Neural progenitor cell (in vitro differentiated cells): ENCODE results near the gene PSMD9. TPM values are rescaled to one million over a fixed set of nuclear protein-coding genes. Genes with fewer than 3 reads are reported as not detected.
"Not testable (repeated sequence)": the region's sequence is repeated elsewhere in the genome, so short reads cannot be mapped to it uniquely, and the experiment has no call there.

Experiments
- DNase-seq: peaks from one replicate; pipeline ENCODE4 v3.0.0-alpha.2; 2016; ENCODE audit warnings: low spot score
- H2AFZ ChIP-seq: fragments of 200-600 bp; sonication (generic); replicated peaks from 2 replicates; pipeline ENCODE4 v1.6.1; 2016; ENCODE audit warnings: antibody characterized with exemption
- H3F3A ChIP-seq: fragments of 200-600 bp; sonication (generic); 2 replicates; pipeline ENCODE4 v1.6.1; 2016; ENCODE audit warnings: antibody characterized with exemption, low read depth
- H3K27ac ChIP-seq: fragments of 200-600 bp; sonication (generic); 2 replicates; pipeline ENCODE4 v1.5.1; 2016; ENCODE audit warnings: mild to moderate bottlenecking
- H3K27me3 ChIP-seq: fragments of 200-600 bp; sonication (generic); 2 replicates; pipeline ENCODE4 v1.6.1; 2016; ENCODE audit warnings: mild to moderate bottlenecking, moderate library complexity
- H3K36me3 ChIP-seq: fragments of 200-600 bp; sonication (generic); 2 replicates; pipeline ENCODE4 v1.5.1; 2016
- H3K4me1 ChIP-seq: fragments of 200-600 bp; sonication (generic); 2 replicates; pipeline ENCODE4 v1.6.1; 2016; ENCODE audit warnings: mixed run types
- H3K4me2 ChIP-seq: fragments of 200-600 bp; sonication (generic); 2 replicates; pipeline ENCODE4 v1.6.1; 2016
- H3K4me3 ChIP-seq: fragments of 200-600 bp; sonication (generic); 2 replicates; pipeline ENCODE4 v1.5.1; 2016
- H3K79me2 ChIP-seq: fragments of 200-600 bp; sonication (generic); 2 replicates; pipeline ENCODE4 v1.6.1; 2016; ENCODE audit warnings: low read depth
- H3K9ac ChIP-seq: fragments of 200-600 bp; sonication (generic); 2 replicates; pipeline ENCODE4 v1.6.1; 2016
- H3K9me3 ChIP-seq: fragments of 200-600 bp; sonication (generic); 2 replicates; pipeline ENCODE4 v1.5.1; 2016; ENCODE audit warnings: low read depth
- H4K20me1 ChIP-seq: fragments of 200-600 bp; sonication (generic); 2 replicates; pipeline ENCODE4 v1.6.1; 2016; ENCODE audit warnings: low read depth
- H3K27ac Mint-ChIP-seq: 3 replicates; pipeline ENCODE4 v1.8.0; 2021; ENCODE audit warnings: mixed read lengths
- H3K27me3 Mint-ChIP-seq: 2 replicates; pipeline ENCODE4 v1.8.0; 2022; ENCODE audit warnings: low read depth, mild to moderate bottlenecking, inconsistent platforms, moderate library complexity, mixed read lengths; ENCODE audit not compliant: insufficient read depth
- H3K36me3 Mint-ChIP-seq: 3 replicates; pipeline ENCODE4 v1.8.0; 2021; ENCODE audit warnings: mixed read lengths
- H3K4me1 Mint-ChIP-seq: 3 replicates; pipeline ENCODE4 v1.8.0; 2021; ENCODE audit warnings: mixed read lengths
- H3K4me3 Mint-ChIP-seq: 3 replicates; pipeline ENCODE4 v1.8.0; 2021; ENCODE audit warnings: mild to moderate bottlenecking, moderate library complexity, mixed read lengths
- H3K9me3 Mint-ChIP-seq: 3 replicates; pipeline ENCODE4 v1.8.0; 2020; ENCODE audit warnings: mixed read lengths
- EZH2 ChIP-seq: fragments of 200-600 bp; sonication (generic); IDR thresholded peaks from 2 replicates; pipeline ENCODE4 v1.6.1; 2017; ENCODE audit warnings: antibody characterized with exemption, mild to moderate bottlenecking, moderate library complexity
- EZH2phosphoT487 ChIP-seq: fragments of 200-600 bp; sonication (generic); IDR thresholded peaks from 2 replicates; pipeline ENCODE4 v1.6.1; 2017; ENCODE audit warnings: antibody characterized with exemption
- total RNA-seq: library from RNA; depleted of rRNA; stranded (reverse); fragments of >200 nt; gene quantifications from 2 replicates; pipeline ENCODE4 v1.2.3, GENCODE V29; 2015; ENCODE audit warnings: low replicate concordance
- TF ChIP-seq, protein P1 (sequence below): fragments of 200-600 bp; sonication (generic); IDR thresholded peaks from 2 replicates; pipeline ENCODE4 v1.5.1; 2017; ENCODE audit warnings: antibody characterized with exemption, mild to moderate bottlenecking

The PSMD9 gene
- total RNA-seq, 1 donor from 2014 or later = 60.9 TPM

DNA sequence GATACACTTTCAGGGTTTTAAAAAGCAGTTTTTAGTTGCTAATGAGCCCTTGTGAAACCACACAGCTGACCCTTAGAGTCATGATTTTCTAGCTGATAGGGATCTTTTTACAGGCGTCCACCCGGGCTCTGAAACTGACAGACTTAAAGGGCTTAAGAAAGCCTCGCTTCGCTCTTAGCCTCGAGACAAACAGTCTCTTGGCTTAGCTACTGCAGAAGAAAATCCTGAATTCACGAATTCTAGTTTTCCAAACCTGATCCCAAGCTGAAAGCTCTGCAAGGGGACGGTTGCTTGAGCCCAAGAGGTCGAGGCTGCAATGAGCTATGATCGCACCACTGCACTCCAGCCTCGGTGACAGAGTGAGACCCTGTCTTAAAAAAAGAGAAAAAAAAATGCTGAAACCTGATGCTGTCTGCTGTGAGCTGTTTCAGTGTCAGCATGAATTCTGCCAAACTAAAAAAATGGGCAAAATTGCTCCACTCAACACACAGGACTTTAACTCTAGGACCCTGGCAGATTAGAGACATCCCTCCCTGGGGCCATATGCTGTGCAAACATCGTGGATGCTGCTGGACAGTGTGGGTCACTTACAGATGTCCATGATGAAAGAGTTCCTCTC, 26.8 kb upstream of the PSMD9 start:
- Histone ChIP-seq H3K9ac (no peak overlapping the region), H2AFZ (peak overlapping the region; percentile 61), H3K27ac (peak overlapping the region; percentile 34), H3K4me1 (peaks cover 11% of the 10 kb centered on the region), H3F3A (peaks cover 9% of the 10 kb centered on the region), H3K4me3 (no peak overlapping the region), H3K79me2 (no peaks in the 10 kb centered on the region), H3K36me3 (no peaks in the 10 kb centered on the region), H3K27me3 (no peaks in the 10 kb centered on the region), H4K20me1 (no peaks in the 10 kb centered on the region), H3K9me3 (no peaks in the 10 kb centered on the region), H3K4me2 (peak overlapping the region; percentile 45)
- no peaks in the 10 kb centered on the region for H3K36me3 Mint-ChIP-seq
- TF ChIP-seq EZH2phosphoT487 = no peak
- TF ChIP-seq, protein P1, sequence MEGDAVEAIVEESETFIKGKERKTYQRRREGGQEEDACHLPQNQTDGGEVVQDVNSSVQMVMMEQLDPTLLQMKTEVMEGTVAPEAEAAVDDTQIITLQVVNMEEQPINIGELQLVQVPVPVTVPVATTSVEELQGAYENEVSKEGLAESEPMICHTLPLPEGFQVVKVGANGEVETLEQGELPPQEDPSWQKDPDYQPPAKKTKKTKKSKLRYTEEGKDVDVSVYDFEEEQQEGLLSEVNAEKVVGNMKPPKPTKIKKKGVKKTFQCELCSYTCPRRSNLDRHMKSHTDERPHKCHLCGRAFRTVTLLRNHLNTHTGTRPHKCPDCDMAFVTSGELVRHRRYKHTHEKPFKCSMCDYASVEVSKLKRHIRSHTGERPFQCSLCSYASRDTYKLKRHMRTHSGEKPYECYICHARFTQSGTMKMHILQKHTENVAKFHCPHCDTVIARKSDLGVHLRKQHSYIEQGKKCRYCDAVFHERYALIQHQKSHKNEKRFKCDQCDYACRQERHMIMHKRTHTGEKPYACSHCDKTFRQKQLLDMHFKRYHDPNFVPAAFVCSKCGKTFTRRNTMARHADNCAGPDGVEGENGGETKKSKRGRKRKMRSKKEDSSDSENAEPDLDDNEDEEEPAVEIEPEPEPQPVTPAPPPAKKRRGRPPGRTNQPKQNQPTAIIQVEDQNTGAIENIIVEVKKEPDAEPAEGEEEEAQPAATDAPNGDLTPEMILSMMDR = no peak
- TF ChIP-seq EZH2 = no peak
- H3K27ac Mint-ChIP-seq = peak overlapping the region; percentile 79
- peak; percentile 44 for DNase-seq
- H3K27me3 Mint-ChIP-seq = peaks cover 4% of the 10 kb centered on the region
- no peaks in the 10 kb centered on the region for H3K9me3 Mint-ChIP-seq
- peaks cover 50% of the 10 kb centered on the region for H3K4me1 Mint-ChIP-seq
- peak overlapping the region; percentile 43 for H3K4me3 Mint-ChIP-seq

DNA sequence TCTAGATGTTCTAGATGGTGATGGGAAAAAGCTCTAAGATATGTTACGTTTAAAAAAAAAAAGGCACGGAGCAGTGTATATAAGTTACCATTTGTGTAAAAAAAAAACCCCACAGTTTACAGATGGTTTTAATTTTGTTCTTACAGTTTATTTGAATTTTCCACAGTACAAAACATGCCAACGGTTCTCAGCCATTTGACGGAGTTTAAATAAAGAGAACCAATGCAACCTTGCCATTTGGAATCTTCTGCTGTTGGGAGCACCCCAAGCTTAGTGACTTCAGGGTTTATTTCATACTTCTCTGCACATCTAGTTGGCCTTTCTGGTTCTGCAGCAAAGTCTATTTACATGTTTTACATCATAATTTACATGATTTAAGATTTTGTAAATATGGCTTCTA, 22.3 kb upstream of the PSMD9 start:
- no peak overlapping the region for H2AFZ ChIP-seq
- Mint-ChIP-seq H3K27ac (no peak overlapping the region), H3K9me3 (no peaks in the 10 kb centered on the region), H3K36me3 (no peaks in the 10 kb centered on the region), H3K4me3 (no peak overlapping the region), H3K4me1 (peaks cover 16% of the 10 kb centered on the region), H3K27me3 (peaks cover 5% of the 10 kb centered on the region)
- H3F3A ChIP-seq = peaks cover 7% of the 10 kb centered on the region
- no peaks in the 10 kb centered on the region for H3K9me3 ChIP-seq
- H3K9ac ChIP-seq = no peak overlapping the region
- no peaks in the 10 kb centered on the region for H3K36me3 ChIP-seq
- peaks cover 7% of the 10 kb centered on the region for H3K4me1 ChIP-seq
- H3K4me3 ChIP-seq = no peak overlapping the region
- no peaks in the 10 kb centered on the region for H4K20me1 ChIP-seq
- no peak overlapping the region for H3K4me2 ChIP-seq
- no peak for DNase-seq
- no peaks in the 10 kb centered on the region for H3K27me3 ChIP-seq
- no peak overlapping the region for H3K27ac ChIP-seq
- no peak for TF ChIP-seq EZH2
- TF ChIP-seq, protein P1 = no peak
- no peak for TF ChIP-seq EZH2phosphoT487
- no peaks in the 10 kb centered on the region for H3K79me2 ChIP-seq

DNA sequence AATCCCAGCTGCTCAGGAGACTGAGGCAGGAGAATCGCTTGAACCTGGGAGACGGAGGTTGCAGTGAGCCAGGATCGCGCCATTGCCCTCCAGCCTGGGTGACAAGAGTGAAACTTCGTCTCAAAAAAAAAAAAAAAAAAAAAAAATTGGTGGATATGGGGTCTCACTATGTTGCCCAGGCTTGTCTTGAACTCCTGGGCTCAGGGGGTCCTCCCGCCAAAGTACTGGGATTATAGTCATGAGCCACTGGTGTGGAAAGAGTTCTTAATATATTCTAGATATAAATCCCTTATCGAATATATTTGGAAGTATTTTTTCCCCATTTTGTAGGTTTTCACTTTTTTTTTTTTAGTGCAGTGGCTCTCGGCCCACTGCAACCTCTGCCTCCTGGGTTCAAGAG, 19.4 kb upstream of the PSMD9 start:
- H3K27ac ChIP-seq, H3K4me3 ChIP-seq, H3F3A ChIP-seq, H3K27me3 Mint-ChIP-seq, H3K27ac Mint-ChIP-seq, H3K36me3 ChIP-seq, DNase-seq, H3K9me3 Mint-ChIP-seq, H3K27me3 ChIP-seq, H3K4me1 Mint-ChIP-seq, H3K9me3 ChIP-seq, H2AFZ ChIP-seq, H3K79me2 ChIP-seq, H3K9ac ChIP-seq, H3K4me2 ChIP-seq, H3K4me3 Mint-ChIP-seq, H3K4me1 ChIP-seq, H4K20me1 ChIP-seq, H3K36me3 Mint-ChIP-seq: not testable (repeated sequence)

DNA sequence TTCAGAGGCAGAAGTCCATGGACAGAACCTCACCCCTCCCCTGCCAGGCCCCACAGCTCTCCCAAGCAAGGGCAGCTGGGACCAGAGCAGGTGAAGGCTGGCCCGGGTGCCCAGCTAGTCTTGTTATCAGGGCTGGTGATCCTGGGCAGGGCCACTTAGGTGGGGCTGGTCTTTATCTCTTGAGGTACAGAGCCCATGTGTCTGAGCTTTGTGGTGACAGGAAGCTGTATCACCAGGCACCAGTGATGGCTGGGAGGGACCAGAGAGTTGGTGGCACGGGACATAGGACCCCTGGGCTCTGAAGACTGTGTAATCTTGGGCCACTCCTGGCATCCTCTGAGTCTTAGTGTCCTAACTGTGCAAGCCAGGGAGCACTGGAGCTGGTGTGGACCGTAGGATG, 17.1 kb upstream of the PSMD9 start:
- peaks cover 2% of the 10 kb centered on the region for H3K4me1 Mint-ChIP-seq
- Histone ChIP-seq H3K27ac (no peak overlapping the region), H2AFZ (no peak overlapping the region), H3F3A (no peaks in the 10 kb centered on the region), H3K79me2 (no peaks in the 10 kb centered on the region), H3K36me3 (no peaks in the 10 kb centered on the region), H3K4me2 (no peak overlapping the region), H3K9me3 (no peaks in the 10 kb centered on the region), H3K9ac (no peak overlapping the region), H3K4me3 (no peak overlapping the region), H4K20me1 (no peaks in the 10 kb centered on the region), H3K4me1 (no peaks in the 10 kb centered on the region), H3K27me3 (no peaks in the 10 kb centered on the region)
- peaks cover 8% of the 10 kb centered on the region for H3K27me3 Mint-ChIP-seq
- no peaks in the 10 kb centered on the region for H3K9me3 Mint-ChIP-seq
- H3K27ac Mint-ChIP-seq = no peak overlapping the region
- DNase-seq = no peak
- no peak overlapping the region for H3K4me3 Mint-ChIP-seq
- H3K36me3 Mint-ChIP-seq = no peaks in the 10 kb centered on the region
- TF ChIP-seq EZH2 (no peak), EZH2phosphoT487 (no peak)
- TF ChIP-seq, protein P1 = no peak
